RPMI8226 (cell line): Measurements from ENCODE around the gene SP140L.
"Not testable (repeated sequence)": the region's sequence is repeated elsewhere in the genome, so short reads cannot be mapped to it uniquely, and the experiment has no call there.

Source experiments
- DNase-seq: peaks from one replicate; pipeline ENCODE4 v3.0.0-alpha.2; 2015

SP140L gene

DNA sequence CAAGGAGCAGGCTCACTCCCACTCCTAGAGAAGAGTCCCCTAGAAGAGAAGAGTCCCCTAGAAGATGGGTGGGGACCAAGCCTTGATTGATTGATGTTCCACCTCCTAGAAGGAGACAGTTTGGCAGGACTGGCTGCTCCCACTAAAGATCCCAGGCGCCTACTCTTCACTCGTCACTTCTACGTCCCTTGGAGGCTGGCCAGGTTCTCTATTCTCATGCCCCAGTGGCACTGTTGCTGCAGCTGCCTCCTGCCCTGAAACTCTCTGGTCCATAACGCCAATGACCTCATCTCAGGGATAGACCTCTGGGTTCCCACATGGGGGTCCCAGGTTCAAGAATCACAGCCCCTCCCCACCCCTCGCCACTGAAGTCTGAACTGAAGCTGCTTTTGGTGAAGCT is 2.5 kb upstream of the SP140L start:
- DNase-seq = no peak

DNA sequence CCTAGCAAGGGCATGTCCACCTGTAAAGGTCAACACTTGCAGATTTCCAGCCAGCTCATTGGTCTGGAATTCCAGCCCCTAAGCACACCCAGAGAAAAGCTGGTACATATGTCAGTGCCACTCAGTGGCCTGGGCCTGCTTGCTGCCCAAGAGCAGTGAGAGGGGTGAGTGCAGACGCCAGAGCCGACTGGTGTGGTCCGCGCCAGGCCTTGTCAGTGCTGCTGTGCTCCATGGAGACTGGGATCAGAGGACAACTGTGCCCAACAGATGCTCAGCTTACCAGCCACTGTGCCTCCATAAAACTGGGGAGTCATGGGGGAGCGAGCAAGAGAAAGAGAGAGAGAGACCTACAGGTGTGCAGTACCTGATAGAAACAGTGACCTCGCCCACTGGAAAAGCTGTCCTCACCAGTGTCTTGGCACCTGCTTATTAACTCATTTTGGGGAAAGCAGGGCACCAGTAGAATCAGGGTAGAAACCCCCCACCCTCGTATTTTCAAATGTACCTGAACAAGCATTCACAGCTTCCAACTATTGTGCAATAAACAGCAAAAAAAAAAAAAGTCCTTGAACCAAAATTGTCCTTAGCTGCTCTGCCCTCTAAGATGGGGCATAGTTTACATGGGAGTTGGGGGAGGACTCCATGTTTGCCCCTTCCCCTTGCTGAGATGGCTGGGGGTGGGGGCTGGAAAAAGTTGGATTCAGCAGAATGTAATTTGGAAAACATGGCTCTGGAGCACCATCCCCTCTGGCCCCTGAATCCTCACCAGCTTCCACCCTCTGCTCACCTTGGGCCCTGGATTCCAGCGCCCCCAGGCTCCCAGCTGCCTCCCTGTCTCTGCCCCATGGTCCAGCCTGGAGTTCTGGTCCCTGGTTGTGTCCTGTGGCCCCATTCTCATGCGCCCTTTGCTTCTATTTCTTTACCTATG is 1.4 kb upstream of the SP140L start:
- no peak for DNase-seq

DNA sequence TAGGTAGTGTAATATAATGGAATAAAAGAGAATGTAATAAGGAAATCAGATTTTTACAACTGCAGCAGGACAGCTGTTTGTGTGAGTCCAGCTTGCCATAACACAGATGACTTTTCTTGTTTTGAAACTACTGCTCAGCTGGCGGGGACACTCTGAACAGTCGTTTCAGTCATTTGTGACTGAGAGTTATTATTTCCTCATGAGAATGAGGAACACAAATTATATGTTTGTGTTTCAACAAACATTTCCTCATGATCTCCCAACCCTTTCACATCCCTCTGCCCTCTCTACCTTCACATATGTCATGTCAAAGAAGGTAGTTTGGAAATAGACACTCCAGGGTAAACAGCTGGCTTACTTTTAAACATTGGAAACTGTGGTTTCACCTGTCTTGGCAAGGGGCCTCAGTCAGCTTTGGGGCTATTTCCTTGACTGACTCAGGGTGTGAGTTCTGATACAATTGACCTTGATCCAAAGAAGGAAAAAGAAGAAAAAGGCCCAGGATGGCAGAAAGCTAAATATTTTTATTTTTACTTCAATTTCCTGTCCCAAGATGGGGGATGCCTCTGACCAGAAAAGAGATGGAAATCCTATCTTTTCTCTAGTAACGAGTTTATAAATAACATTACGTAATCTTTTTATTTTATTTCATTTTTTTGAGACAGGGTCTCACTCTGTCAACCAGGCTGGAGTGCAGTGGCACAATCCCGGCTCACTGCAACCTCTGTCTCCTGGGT is 593 bp downstream of the SP140L start:
- peak; percentile 32 for DNase-seq

DNA sequence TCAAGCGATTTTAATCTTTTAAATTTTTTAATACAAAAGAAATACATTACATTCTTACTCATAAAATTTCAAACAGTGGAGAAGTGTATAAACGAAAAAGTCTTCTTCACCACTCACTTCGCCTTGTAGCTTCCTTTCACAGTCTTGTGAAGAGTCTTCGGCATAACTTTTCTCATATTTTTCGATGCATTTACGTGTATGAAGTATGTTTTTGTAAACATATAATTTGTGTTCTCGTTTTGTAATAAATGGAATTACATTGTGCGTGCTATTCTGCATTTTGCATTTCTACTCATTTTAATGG is 1.1 kb downstream of the SP140L start:
- DNase-seq = no peak

DNA sequence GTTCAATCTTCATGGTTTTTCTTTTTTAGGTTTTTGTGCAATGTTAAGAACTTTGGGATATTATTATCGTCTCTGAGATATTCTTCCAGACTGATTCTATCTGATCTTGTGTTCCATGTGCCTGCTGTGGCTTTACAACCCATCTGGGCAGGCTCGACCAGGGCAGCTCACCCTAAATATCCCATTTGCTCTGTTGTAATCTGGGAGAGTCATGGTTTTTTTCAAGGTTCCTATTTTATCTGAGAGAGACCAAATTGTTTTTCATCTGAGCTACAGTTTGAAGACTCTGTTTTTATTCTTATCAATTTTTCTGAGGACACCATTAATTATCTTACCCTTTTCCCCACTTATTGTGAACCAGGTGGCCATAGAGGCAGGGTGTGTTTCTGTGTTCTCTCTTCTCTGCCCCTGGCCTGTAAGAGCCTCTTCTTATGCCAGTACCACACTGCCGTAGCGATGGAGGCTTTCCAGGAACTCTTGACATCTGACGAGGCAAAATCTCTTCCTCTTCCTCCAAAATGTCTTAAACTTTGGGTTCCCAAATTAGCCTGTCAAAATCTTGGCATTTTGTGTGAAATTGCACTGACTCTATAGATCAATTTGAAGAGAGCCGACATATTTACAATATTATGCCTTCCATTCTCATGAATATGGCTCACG is 3.1 kb downstream of the SP140L start:
- no peak for DNase-seq

DNA sequence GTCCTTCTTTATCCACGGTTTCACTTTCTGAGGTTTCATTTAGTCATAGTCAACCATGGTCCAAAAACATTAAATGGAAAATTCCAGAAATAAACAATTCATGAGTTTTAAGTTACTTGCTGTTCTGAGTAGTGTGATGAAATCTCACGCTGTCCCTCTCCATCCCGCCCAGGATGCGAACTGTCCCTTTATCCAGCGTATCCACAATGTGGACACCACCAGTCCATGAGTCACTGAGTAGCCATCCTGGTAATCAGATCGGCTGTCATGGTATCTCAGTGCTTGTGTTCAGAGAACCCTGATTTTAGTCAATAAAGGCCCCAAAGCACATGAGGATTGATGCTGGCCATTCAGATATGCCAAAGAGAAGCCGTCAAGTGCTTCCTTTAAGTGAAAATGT is 3.7 kb downstream of the SP140L start:
- DNase-seq = no peak

DNA sequence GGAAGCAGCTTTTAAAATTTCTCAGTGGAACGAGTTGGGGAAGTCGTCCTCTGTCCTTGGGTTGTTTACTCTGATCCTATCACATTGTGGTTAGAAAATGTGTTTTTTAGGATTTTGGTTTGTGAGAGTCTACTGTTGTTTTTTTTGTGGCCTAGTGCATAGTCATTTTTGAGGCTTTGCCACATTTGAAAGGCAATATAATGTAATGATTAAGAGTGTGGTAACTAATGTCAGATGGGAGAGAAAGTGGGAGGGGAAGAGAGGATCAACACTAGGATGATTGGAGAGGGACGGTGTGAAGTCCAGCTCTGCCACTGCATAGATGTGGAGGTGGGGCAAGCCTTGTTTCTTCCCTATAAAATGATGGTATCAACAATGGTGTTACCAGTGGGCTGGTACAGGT is 8.5 kb downstream of the SP140L start:
- no peak for DNase-seq

DNA sequence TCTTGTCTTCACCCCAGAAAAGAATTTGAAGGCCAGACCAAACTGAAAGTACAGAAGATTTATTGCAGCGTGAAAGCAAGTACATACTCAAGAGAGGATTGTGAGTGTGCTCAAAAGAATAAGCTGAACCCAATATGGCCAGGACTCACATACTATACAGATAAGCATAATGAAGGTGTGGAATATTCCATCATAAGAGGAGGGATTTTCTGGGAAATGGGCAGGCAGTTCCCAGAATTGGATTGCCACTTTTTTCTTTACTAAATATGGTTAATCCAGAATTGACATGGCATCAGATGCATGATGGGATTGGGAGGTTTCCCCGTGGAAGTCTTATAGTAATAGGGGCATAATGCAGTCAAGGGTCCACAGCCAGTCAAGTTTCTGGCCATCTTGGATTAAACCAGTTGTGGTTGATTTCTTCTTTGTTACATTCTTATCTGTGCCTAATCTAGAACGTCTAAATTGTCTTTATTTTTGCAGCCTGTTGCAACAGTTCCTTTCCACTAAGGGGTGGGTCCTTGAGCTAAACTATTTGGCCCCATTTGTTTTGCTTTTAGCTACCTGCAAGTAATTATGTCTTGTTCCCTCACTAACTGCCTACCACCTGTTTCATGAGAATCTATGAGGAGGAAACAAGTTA is 9.0 kb downstream of the SP140L start:
- DNase-seq = no peak

DNA sequence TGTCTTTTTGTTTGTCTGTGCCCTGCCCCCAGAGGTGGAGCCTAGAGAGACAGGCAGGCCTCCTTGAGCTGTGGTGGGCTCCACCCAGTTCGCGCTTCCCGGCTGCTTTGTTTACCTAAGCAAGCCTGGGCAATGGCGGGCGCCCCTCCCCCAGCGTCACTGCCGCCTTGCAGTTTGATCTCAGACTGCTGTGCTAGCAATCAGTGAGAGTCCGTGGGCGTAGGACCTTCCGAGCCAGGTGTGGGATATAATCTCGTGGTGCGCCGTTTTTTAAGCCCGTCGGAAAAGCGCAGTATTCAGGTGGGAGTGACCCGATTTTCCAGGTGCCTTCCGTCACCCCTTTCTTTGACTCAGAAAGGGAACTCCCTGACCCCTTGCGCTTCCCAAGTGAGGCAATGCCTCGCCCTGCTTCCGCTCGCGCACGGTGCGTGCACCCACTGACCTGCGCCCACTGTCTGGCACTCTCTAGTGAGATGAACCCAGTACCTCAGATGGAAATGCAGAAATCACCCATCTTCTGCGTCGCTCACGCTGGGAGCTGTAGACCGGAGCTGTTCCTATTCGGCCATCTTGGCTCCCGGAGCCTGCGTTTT is 15.0 kb downstream of the SP140L start:
- DNase-seq = not testable (repeated sequence)

DNA sequence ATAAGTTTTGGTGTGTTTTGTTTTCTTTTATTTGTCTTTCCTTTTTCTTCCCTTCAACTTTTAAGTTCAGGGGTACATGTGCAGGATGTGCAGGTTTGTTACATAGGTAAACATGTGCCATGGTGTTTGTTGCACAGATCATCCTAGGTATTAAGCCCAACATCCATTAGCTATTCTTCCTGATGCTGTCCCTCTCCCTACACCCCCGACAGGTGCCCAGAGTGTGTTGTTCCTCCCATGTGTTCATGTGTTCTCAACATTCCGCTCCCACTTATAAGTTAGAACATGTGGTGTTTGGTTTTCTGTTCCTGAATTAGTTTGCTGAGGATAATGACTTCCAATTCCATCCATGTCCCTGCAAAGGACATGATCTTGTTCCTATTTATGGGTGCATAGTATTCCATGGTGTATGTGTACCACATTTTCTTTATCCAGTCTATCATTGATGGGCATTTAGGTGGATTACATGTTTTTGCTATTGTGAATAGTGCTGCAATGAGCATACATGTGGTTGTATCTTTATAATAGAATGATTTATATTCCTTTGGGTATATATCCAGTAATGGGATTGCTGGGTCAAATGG is 16.1 kb downstream of the SP140L start:
- DNase-seq = not testable (repeated sequence)

DNA sequence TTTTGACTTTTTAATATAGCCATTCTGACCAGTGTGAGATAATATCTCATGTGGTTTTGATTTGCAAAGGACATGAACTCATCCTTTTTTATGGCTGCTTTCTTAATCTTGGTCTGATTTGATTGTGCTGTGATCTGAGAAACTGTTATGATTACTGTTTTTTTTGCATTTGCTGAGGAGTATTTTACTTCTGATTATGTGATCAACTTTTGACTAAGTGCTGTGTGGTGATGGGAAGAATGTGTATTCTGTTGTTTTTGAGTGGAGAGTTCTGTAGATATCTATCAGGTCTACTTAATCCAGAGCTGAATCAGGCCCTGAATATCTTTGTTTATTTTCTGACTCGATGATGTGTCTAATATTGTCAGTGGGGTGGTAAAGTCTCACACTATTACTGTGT is 16.8 kb downstream of the SP140L start:
- no peak for DNase-seq

DNA sequence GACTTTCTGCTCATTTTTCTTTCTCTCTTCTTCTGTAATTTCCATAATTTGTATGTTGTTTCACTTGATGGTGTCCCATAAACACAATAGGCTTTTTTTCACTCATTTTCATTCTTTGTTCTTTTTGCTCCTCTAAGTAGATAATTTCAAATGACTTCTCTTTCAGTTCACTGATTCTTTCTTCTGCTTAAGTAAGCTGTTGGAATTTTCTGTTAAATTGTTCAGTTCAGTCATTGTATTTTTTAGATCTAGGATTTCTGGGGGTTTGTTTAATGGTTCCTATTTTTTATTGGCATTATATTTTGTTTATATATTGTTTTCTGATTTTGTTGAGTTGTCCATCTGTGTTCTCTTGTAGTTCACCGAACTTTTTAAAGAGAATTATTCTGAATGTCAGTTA is 19.5 kb downstream of the SP140L start:
- DNase-seq = no peak

DNA sequence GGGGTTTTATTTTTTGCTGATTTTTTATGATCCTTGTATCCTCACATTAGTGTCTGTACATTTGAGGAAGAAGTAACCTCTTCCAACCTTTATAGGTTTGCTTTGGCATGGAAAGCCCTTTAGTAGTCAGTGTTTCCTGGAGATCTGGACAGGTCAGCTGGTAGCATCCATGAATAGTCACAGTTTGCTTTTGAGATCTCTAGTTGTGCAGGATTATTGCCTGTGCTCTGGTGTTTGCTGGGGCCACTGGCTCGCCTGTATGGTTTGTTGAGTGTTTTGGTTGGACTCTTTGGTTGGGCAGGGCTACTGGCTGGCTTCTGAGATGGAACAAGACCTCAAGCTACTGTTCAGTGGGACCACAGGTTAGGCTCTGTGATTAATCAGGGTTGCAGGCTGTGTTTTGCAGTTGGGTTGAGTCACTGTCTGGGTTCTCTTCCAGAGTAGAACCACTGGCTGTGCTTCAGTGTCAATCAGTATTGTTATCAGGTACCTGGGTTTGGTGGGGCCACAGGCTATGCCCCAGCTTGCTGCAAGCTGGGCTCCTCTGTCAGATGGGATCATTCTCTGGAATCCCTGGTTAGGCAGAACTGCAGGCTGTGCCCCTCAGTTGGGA is 20.0 kb downstream of the SP140L start:
- DNase-seq = no peak

DNA sequence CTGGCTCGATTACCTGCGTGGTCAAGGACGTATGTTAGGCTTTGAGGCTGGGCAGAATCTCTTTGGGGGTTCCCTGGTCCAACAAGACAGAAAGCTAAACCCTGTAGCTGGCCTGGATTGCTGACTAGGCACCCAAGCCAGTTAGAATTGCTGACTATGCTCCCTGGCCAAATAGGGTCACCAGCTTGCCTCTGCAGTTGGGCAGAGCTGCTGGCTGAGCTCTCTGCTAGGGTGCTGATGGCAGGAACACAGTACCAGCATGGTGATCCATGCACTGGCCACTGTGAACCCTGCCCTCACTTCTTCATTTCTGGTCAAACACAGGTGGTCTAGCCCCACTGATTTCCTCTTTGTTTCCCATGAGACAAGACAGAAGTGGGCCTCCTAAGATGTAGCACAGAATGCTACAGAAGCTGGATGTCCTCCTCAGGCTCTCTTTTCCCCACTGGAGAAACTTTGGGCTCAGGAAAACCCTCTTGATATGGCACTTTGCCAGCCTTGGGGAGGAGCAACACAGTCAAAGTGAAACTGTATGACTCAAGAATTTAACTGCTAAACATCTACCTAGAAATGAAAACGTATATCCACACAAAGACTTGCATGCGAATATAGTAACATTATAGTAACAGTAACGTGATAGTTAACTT is 20.8 kb downstream of the SP140L start:
- DNase-seq = peak; percentile 47

DNA sequence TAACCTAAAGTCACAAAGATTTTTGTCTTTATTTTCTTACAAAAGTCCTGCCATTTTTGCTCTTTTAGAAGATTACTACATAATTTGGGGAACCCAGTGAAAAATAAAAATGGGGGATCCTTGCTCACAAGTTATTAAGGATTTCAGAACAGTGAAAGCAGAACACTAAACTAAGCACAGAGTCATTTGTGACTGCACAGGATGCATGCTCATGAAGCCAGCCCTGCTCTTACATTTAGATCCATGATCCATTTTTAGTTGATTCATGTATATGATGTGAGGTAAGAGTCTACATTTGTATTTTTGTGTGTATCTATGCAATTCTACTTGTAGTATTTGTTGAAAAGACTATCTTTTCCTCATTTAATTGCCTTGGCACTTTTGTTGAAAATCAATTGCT is 21.8 kb downstream of the SP140L start:
- no peak for DNase-seq

DNA sequence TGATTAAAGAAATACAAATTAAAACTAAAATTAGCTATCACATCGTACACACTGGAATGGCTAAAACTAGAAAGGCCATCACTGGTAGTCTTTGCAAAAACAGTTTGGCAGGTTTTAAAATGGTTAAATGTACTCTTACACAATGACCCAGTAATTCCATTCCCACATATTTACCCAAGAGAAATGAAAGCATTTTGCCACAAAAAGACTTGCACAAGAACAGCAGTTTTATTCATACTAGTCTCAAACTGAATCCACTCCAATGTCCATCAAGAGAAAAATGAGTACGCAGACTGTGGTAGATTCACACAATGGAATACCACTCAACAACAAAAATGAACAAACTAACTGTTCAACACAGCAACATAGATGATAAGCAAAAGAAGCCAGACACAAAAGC is 29.1 kb downstream of the SP140L start:
- no peak for DNase-seq

DNA sequence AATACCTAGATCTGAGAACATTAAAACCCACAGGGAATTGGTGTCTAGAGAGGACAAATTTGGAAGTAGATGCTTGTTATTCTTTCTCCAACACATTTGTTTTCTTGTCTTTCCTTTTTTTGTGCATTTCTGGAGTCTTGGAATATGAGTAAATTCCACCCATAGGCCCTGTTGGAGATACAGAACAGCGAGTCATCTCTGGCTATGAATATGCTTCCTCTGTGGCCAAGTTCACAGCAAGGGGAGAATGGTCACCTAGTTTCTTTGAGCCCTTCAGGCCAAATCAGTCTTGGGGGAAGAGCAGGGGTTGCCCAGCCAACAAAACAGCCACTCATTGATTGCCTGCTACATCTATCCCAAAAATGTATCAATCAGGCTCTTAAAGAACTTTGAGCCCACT is 31.3 kb downstream of the SP140L start:
- no peak for DNase-seq

DNA sequence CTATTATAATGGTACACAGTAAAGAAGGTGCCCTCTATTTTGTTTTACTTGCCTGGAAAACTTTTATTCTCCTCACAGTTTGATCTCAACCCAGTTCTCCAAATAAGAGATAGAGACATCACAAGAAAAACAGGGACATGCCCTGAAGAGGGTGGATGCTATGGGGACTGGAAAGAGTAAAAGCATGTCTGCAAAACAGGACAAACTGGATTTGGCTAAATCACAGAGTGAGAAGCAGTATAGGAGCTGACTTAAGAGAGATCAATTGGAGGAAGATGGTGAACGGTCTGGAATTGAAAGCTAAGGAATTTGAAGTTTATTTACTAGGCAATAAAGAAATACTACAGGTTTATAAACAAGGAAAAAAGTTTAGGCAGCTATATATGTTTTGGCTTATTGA is 33.0 kb downstream of the SP140L start:
- no peak for DNase-seq

DNA sequence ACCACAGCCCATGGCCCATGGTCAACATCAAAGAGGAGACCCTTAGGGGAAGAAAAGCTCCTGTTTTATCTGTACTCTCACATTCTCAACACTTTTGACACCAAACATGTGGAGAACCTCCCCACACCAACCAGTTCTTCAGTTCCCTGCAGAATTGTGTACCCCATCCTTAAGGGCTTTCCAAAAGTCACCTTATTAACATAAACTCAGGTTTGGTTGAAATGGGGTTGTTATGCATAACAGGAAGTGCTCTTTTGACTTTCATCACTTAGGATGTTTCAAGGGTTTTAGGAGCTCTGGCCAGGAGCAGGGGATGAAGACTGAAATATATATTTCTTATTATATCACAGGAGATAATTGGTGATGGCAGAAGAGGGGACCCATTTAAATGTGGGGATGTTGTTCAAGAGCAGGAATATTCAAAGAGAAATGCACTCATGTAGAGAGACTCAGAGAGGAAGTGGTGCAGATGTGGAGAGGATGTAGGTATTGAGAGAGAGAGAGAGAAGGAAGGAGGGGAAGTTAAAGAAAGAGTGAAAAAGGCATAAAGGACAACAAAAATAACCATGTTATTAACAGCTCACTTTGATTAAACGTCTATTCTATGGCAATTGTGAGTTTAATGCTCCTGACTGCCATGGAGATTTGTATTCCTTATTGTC is 35.2 kb downstream of the SP140L start:
- DNase-seq = no peak

DNA sequence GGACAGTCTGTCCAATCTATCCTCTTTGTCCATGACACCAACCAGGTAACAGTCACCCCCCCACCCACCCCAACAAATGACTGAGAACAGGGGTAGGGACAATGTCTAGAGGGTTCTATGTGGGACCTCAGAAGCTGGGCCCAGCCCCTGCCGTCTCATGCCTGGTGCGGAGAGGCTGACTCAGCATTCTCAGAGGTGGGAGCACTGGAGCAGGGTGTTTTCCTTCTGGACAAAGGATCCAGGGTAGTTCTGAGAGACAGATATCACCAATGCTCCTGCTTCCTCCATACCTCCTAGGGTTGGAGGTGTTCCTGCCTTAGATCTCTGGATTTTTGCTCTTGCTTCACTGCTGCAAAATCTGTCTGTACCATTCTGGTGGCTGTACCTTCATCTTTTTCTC is 55.1 kb downstream of the SP140L start:
- DNase-seq = no peak

DNA sequence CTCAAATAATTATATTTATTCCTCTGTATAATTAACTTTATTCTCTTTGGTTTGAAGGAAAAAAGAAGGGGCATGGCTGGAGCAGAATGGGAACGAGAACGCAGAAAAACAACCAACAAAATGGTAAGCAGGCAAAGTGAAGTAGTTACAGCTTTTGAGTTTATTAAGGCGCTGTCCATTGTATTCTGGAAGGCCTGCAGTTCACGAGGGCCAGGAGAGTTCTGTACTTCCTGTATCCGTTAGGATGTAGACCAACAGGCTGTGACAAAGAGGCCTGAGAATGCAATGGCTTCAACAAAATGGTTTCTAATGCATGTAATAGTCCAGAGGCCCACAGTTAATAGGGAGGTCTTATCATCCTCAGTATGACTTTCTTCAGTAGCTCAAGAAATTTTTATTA is 56.5 kb downstream of the SP140L start:
- no peak for DNase-seq
